ENCODE results near the gene PHACTR1.

DNA sequence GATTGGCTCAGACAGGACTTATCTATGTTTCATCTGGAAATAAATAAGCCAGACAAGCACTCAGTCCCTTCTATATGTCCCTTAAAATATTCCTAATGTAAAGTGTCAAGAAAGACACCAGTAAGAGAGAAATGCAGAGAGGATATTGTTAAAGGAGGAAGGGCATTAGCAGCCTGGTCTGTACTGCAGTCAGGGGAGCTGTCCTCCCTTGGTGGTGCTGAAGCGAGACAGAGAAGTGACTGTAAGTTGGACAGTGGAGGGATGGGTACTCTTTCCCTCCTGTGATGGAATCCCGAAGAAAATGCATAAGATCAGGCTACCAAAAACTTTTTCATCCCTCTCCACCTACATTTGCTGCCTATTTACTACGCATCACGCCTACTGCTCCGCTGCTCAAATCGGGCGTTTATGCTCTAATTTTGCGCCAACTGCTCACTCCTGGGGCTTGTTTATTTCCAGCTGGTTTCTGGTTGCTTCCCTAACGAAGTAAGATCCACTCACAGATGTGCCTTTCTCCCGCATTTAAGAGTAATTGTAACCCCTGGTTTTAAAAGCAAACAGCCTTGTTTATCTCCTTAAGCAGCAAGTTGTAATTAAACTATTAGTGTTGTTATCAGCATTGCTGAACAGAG lies 35.2 kb downstream of the PHACTR1 start:
- TF ChIP-seq POLR2A (IDR thresholded peaks at IDR 0.05; ENCODE audit: low read depth, low read length) (no peak), RAD21 (IDR thresholded peaks at IDR 0.05; ENCODE audit: low read length) (no peak), SMC3 (IDR thresholded peaks at IDR 0.05; ENCODE audit: low read depth, low read length) (no peak), MAFK (IDR thresholded peaks at IDR 0.05; ENCODE audit: low read depth, low read length) (no peak)
- TF ChIP-seq, protein P1, sequence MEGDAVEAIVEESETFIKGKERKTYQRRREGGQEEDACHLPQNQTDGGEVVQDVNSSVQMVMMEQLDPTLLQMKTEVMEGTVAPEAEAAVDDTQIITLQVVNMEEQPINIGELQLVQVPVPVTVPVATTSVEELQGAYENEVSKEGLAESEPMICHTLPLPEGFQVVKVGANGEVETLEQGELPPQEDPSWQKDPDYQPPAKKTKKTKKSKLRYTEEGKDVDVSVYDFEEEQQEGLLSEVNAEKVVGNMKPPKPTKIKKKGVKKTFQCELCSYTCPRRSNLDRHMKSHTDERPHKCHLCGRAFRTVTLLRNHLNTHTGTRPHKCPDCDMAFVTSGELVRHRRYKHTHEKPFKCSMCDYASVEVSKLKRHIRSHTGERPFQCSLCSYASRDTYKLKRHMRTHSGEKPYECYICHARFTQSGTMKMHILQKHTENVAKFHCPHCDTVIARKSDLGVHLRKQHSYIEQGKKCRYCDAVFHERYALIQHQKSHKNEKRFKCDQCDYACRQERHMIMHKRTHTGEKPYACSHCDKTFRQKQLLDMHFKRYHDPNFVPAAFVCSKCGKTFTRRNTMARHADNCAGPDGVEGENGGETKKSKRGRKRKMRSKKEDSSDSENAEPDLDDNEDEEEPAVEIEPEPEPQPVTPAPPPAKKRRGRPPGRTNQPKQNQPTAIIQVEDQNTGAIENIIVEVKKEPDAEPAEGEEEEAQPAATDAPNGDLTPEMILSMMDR (conservative IDR thresholded peaks at IDR 0.05; ENCODE audit: low read depth, low read length) = no peak
